IMR-90 (cell line): ENCODE data around the gene BCL11A. TPM values are rescaled to one million over a fixed set of nuclear protein-coding genes. Genes with fewer than 3 reads are reported as not detected.

ENCODE experiments used
- ATAC-seq: fragments of 200-7000 bp; cut with Tn5 transposase; 2 replicates; pipeline ENCODE4 v1.9.1; 2020; ENCODE audit warnings: low read depth, mild to moderate bottlenecking, moderate library complexity
- BruUV-seq: library from RNA; stranded (reverse); fragments of 400-500 nt; replicated peaks from 2 replicates; lab custom pipeline; 2021; lab: Mats Ljungman, UMichigan
- CTCF ChIA-PET: fragments of 300-600 bp; formaldehyde crosslinking; extraction: SDS; loops from one replicate; lab custom pipeline; 2021; ENCODE audit warnings: antibody characterized with exemption; lab: Yijun Ruan, JAX
- POLR2A ChIA-PET: fragments of 300-600 bp; sonication (Branson Sonifier 250); formaldehyde crosslinking; loops from one replicate; lab custom pipeline; 2022; ENCODE audit warnings: antibody characterized with exemption; ENCODE audit not compliant: unreplicated experiment; lab: Charles Lee
- DNase-seq: peaks from one replicate; pipeline ENCODE4 v3.0.0; 2013
- H2AFZ ChIP-seq: replicated peaks from 2 replicates; pipeline ENCODE3; 2013; ENCODE audit warnings: low read length, mild to moderate bottlenecking; ENCODE audit not compliant: poor library complexity
- H2AK5ac ChIP-seq: 2 replicates; pipeline ENCODE4 v1.6.1; 2013; ENCODE audit warnings: low read depth, low read length, inconsistent platforms
- H2AK9ac ChIP-seq: replicated peaks from 2 replicates; pipeline ENCODE3; 2013; ENCODE audit warnings: mild to moderate bottlenecking, low read depth, low read length, moderate library complexity; ENCODE audit not compliant: poor library complexity
- H2BK120ac ChIP-seq: 2 replicates; pipeline ENCODE4 v1.6.1; 2013; ENCODE audit warnings: low read depth, low read length, inconsistent platforms
- H2BK15ac ChIP-seq: 3 replicates; pipeline ENCODE4 v1.6.1; 2013; ENCODE audit warnings: low read depth, low read length, inconsistent platforms
- H2BK20ac ChIP-seq: 2 replicates; pipeline ENCODE4 v1.6.1; 2013; ENCODE audit warnings: low read depth, mild to moderate bottlenecking, inconsistent platforms, low read length, moderate library complexity
- H2BK5ac ChIP-seq: 2 replicates; pipeline ENCODE4 v1.6.1; 2013; ENCODE audit warnings: mild to moderate bottlenecking, low read depth, low read length, inconsistent platforms; ENCODE audit not compliant: poor library complexity, severe bottlenecking
- H3K14ac ChIP-seq: replicated peaks from 2 replicates; pipeline ENCODE4 v1.6.1; 2013; ENCODE audit warnings: low read depth, low read length, inconsistent platforms
- H3K18ac ChIP-seq: 2 replicates; pipeline ENCODE4 v1.6.1; 2013; ENCODE audit warnings: low read depth, low read length, control low read depth
- H3K23ac ChIP-seq: 2 replicates; pipeline ENCODE4 v1.6.1; 2013; ENCODE audit warnings: low read depth, low read length, inconsistent platforms
- H3K27ac ChIP-seq: 2 replicates; pipeline ENCODE4 v1.5.1; 2013; ENCODE audit warnings: mild to moderate bottlenecking, control low read depth, low read length; ENCODE audit not compliant: insufficient read depth
- H3K27me3 ChIP-seq: 2 replicates; pipeline ENCODE4 v1.6.1; 2013; ENCODE audit warnings: low read length; ENCODE audit not compliant: control insufficient read depth, insufficient read depth
- H3K36me3 ChIP-seq: 2 replicates; pipeline ENCODE4 v1.6.1; 2013; ENCODE audit warnings: low read length, mixed read lengths; ENCODE audit not compliant: control insufficient read depth, insufficient read depth
- H3K4ac ChIP-seq: 2 replicates; pipeline ENCODE4 v1.6.1; 2013; ENCODE audit warnings: low read depth, low read length, inconsistent platforms
- H3K4me1 ChIP-seq: 2 replicates; pipeline ENCODE4 v1.6.1; 2013; ENCODE audit warnings: low read length, mixed read lengths; ENCODE audit not compliant: control insufficient read depth, insufficient read depth
- H3K4me2 ChIP-seq: 2 replicates; pipeline ENCODE4 v1.6.1; 2013; ENCODE audit warnings: low read depth, mild to moderate bottlenecking, control low read depth, low read length, moderate library complexity
- H3K4me3 ChIP-seq: 2 replicates; pipeline ENCODE4 v1.5.1; 2013; ENCODE audit warnings: low read depth, mild to moderate bottlenecking, control low read depth, low read length, moderate library complexity; ENCODE audit not compliant: insufficient read depth
- H3K56ac ChIP-seq: 2 replicates; pipeline ENCODE4 v1.6.1; 2013; ENCODE audit warnings: low read length, inconsistent platforms; ENCODE audit not compliant: insufficient read depth; ENCODE audit errors: extremely low read depth
- H3K79me1 ChIP-seq, 2 experiments: 2 replicates each; pipeline ENCODE4 v1.6.1; 2013; ENCODE audit warnings: low read length in 2 of 2, inconsistent platforms in 1 of 2, low read depth in 1 of 2
- H3K9ac ChIP-seq: 2 replicates; pipeline ENCODE4 v1.6.1; 2013; ENCODE audit warnings: low read depth, low read length, control low read depth
- H3K9me1 ChIP-seq: 2 replicates; pipeline ENCODE4 v1.6.1; 2013; ENCODE audit warnings: low read length, inconsistent platforms; ENCODE audit not compliant: insufficient read depth
- H3K9me3 ChIP-seq: 2 replicates; pipeline ENCODE4 v1.6.1; 2013; ENCODE audit warnings: low read length; ENCODE audit not compliant: control insufficient read depth, insufficient read depth
- H4K20me1 ChIP-seq: 2 replicates; pipeline ENCODE4 v1.6.1; 2013; ENCODE audit warnings: low read length, inconsistent platforms; ENCODE audit not compliant: insufficient read depth
- H4K5ac ChIP-seq: 2 replicates; pipeline ENCODE4 v1.6.1; 2013; ENCODE audit warnings: mild to moderate bottlenecking, low read depth, low read length, control low read depth
- H4K8ac ChIP-seq, 2 experiments: 2 replicates each; pipeline ENCODE4 v1.6.1; 2013; ENCODE audit warnings: low read depth in 2 of 2, low read length in 2 of 2, control low read depth in 1 of 2, inconsistent platforms in 1 of 2
- H4K91ac ChIP-seq: 2 replicates; pipeline ENCODE4 v1.6.1; 2013; ENCODE audit warnings: low read depth, low read length, inconsistent platforms; ENCODE audit not compliant: insufficient read depth
- CEBPB ChIP-seq: IDR thresholded peaks from 2 replicates; pipeline ENCODE4 v1.6.1; 2012; ENCODE audit warnings: low read depth, low read length, improper control_type of control experiment
- RFX5 ChIP-seq: IDR thresholded peaks from 2 replicates; pipeline ENCODE4 v1.8.0; 2012; ENCODE audit warnings: low read depth, mild to moderate bottlenecking, low read length, moderate library complexity
- WGBS, 2 experiments: methylation state at CpG; one replicate each; pipeline versions ENCODE4 v1.1.5 to v1.1.7; 2013; ENCODE audit warnings: missing lambda C conversion rate in 2 of 2; ENCODE audit not compliant: insufficient read length in 1 of 2; ENCODE audit errors: extremely low coverage in 2 of 2; 5-methylcytosine and 5-hydroxymethylcytosine counted together
- dilution Hi-C: fragments of 300-500 bp; cut with HindIII; formaldehyde crosslinking; loops from one replicate; pipeline ENCODE4 v1.14.3; 2018; ENCODE audit warnings: low sequenced_read_pairs; ENCODE audit not compliant: unreplicated experiment
- in situ Hi-C: fragments of 300-500 bp; cut with MboI; formaldehyde crosslinking; loops from 3 replicates; pipeline ENCODE4 v1.14.3; 2019; ENCODE audit warnings: low sequenced_read_pairs, inconsistent platforms, mixed read lengths
- intact Hi-C: fragments of 100-400 bp; cut with micrococcal nuclease; formaldehyde crosslinking; loops from 2 replicates; pipeline ENCODE4 v1.10.0; 2022
- polyA plus RNA-seq, 3 experiments: library from polyadenylated mRNA; depleted of rRNA; stranded (reverse); fragments of >200 nt; gene quantifications; 2 replicates each; pipeline ENCODE4 v1.2.3, GENCODE V29; 2012; ENCODE audit warnings: low replicate concordance in 1 of 3
- total RNA-seq: library from RNA; depleted of rRNA; stranded (reverse); fragments of >200 nt; gene quantifications from 2 replicates; pipeline ENCODE4 v1.2.3, GENCODE V29; 2012

The BCL11A gene
- total and polyA plus RNA-seq, 2 of the 4 experiments (the other 2 are of a cell fraction): 1.0 to 1.1 TPM

GRCh38 chr2:60484133-60484645 is 69.3 kb downstream of the BCL11A start:
- H2AK9ac ChIP-seq: no peak overlapping the region
- peak; percentile 71 for TF ChIP-seq CEBPB
- TF ChIP-seq RFX5: no peak
- H3K4ac ChIP-seq: peak overlapping the region; percentile 93
- H2BK15ac ChIP-seq: peak overlapping the region; percentile 42; the same call in 2 of the 3 replicates
- no peaks in the 10 kb centered on the region for H3K9me3 ChIP-seq
- no TSS peak for BruUV-seq
- in situ Hi-C loops: no loop called here
- ChIA-PET CTCF (interaction anchor here (0.5 to 1.3 kb wide), 2 partner anchors 66 to 195 kb away, joined by 3 read pairs; no protein-coding TSS in a partner anchor), POLR2A (interaction anchor here (0.6 to 0.9 kb wide), 2 partner anchors 30 to 33 kb away, joined by 3 read pairs; no protein-coding TSS in a partner anchor)
- no peak overlapping the region for H3K4me3 ChIP-seq
- peak; percentile 76 for DNase-seq
- ATAC-seq: peak; percentile 80
- peak overlapping the region; percentile 86 for H3K14ac ChIP-seq
- no peaks in the 10 kb centered on the region for H3K27me3 ChIP-seq
- peak overlapping the region; percentile 94 for H2BK20ac ChIP-seq
- H3K36me3 ChIP-seq: no peaks in the 10 kb centered on the region
- H2AK5ac ChIP-seq: peak overlapping the region; percentile 72
- peaks cover 10% of the 10 kb centered on the region for H3K4me1 ChIP-seq
- H3K9ac ChIP-seq: peak overlapping the region; percentile 54
- H3K56ac ChIP-seq: peak overlapping the region; percentile 49; the same call in 1 of the 2 replicates
- no peaks in the 10 kb centered on the region for H3K79me1 ChIP-seq
- H3K9me1 ChIP-seq: peaks cover 6% of the 10 kb centered on the region; the same call in 1 of the 2 replicates
- peak overlapping the region; percentile 86 for H2AFZ ChIP-seq
- peak overlapping the region; percentile 67 to 82 for H4K8ac ChIP-seq
- H3K4me2 ChIP-seq: peak overlapping the region; percentile 69
- H2BK5ac ChIP-seq: peak overlapping the region; percentile 75
- H3K18ac ChIP-seq: peak overlapping the region; percentile 88
- peak overlapping the region; percentile 85 for H4K91ac ChIP-seq
- 10% methylated on average over 2 of the region's 7 CpGs; no CpG with 5 or more reads in 1 of the 2 experiments for WGBS, 2 experiments
- H2BK120ac ChIP-seq: peak overlapping the region; percentile 91
- H3K23ac ChIP-seq: peak overlapping the region; percentile 84
- intact Hi-C loops: loop anchor here (2.0 kb wide), 1 partner anchor 33 kb away; no protein-coding TSS in a partner anchor
- H3K27ac ChIP-seq: peak overlapping the region; percentile 50
- dilution Hi-C loops: no loop called here
- H4K5ac ChIP-seq: peak overlapping the region; percentile 80
- no peaks in the 10 kb centered on the region for H4K20me1 ChIP-seq
